Left ventricle myocardium inferior (tissue), 1 donor: ENCODE measurements around the gene ADGRG1. TPM values are rescaled to one million over a fixed set of nuclear protein-coding genes. Genes with fewer than 3 reads are reported as not detected.

Experiments
- DNase-seq: peaks from one replicate; pipeline ENCODE4 v3.0.0-alpha.2; 2020
- H3K27ac ChIP-seq: fragments of 200-600 bp; replicated peaks from 2 replicates; pipeline ENCODE4 v1.8.0; 2021
- H3K27me3 ChIP-seq: fragments of 200-600 bp; 2 replicates; pipeline ENCODE4 v1.8.0; 2021; ENCODE audit warnings: low read depth
- H3K36me3 ChIP-seq: fragments of 200-600 bp; 2 replicates; pipeline ENCODE4 v1.8.0; 2021
- H3K4me1 ChIP-seq: fragments of 200-600 bp; 2 replicates; pipeline ENCODE4 v1.8.0; 2021
- H3K4me3 ChIP-seq: fragments of 200-600 bp; 2 replicates; pipeline ENCODE4 v1.8.0; 2021; ENCODE audit warnings: mild to moderate bottlenecking, moderate library complexity
- H3K9me3 ChIP-seq: fragments of 200-600 bp; replicated peaks from 2 replicates; pipeline ENCODE4 v1.8.0; 2021
- CTCF ChIP-seq: fragments of 200-600 bp; IDR thresholded peaks from 2 replicates; pipeline ENCODE4 v1.8.0; 2021; ENCODE audit warnings: antibody characterized with exemption, mild to moderate bottlenecking, borderline replicate concordance
- intact Hi-C: fragments of 100-400 bp; cut with micrococcal nuclease; formaldehyde crosslinking; loops from one replicate; pipeline ENCODE4 v1.11.0; 2022
- total RNA-seq: library from RNA; stranded (reverse); fragmentation: NEBNext Ultra II Directional; extraction: Animal tissue kit (Norgen Biotek cat#: 25700); gene quantifications from one replicate; pipeline ENCODE4 v1.2.1, GENCODE V29; 2021
- donor health status: DM: no; HTN: yes; CAD: no; lungs with severe emphysema.

The ADGRG1 gene
- total RNA-seq, 1 donor from 2014 or later = 21.3 TPM

GRCh38 chr16:57676553-57677085 is 48.2 kb downstream of the ADGRG1 start:
- Histone ChIP-seq H3K4me3 (no peak overlapping the region), H3K9me3 (no peaks in the 10 kb centered on the region), H3K4me1 (peaks cover 17% of the 10 kb centered on the region), H3K36me3 (no peaks in the 10 kb centered on the region), H3K27ac (no peak overlapping the region), H3K27me3 (peaks cover 9% of the 10 kb centered on the region)
- no peak for TF ChIP-seq CTCF
- intact Hi-C loops = no loop called here
- DNase-seq = no peak

- no peaks in the 10 kb centered on the region for H3K36me3 ChIP-seq
- intact Hi-C loops = no loop called here
- peak overlapping the region; percentile 60 for H3K27ac ChIP-seq
- no peaks in the 10 kb centered on the region for H3K9me3 ChIP-seq
- H3K4me1 ChIP-seq = peaks cover 17% of the 10 kb centered on the region
- peak; percentile 35 for DNase-seq
- H3K4me3 ChIP-seq = no peak overlapping the region
- peaks cover 6% of the 10 kb centered on the region for H3K27me3 ChIP-seq
- no peak for TF ChIP-seq CTCF
These were observed 49.4 kb downstream of the ADGRG1 start for GRCh38 chr16:57677622-57678369.

- no peak for TF ChIP-seq CTCF
- H3K27me3 ChIP-seq = no peaks in the 10 kb centered on the region
- intact Hi-C loops = no loop called here
- H3K4me3 ChIP-seq = no peak overlapping the region
- H3K27ac ChIP-seq = no peak overlapping the region
- DNase-seq = no peak
- no peaks in the 10 kb centered on the region for H3K36me3 ChIP-seq
- no peaks in the 10 kb centered on the region for H3K9me3 ChIP-seq
- H3K4me1 ChIP-seq = peaks cover 17% of the 10 kb centered on the region
These were observed 50.6 kb downstream of the ADGRG1 start for GRCh38 chr16:57679016-57679415.

- no peaks in the 10 kb centered on the region for H3K27me3 ChIP-seq
- H3K36me3 ChIP-seq = no peaks in the 10 kb centered on the region
- intact Hi-C loops = no loop called here
- H3K4me1 ChIP-seq = peaks cover 17% of the 10 kb centered on the region
- TF ChIP-seq CTCF = no peak
- H3K9me3 ChIP-seq = no peaks in the 10 kb centered on the region
- H3K27ac ChIP-seq = no peak overlapping the region
- no peak overlapping the region for H3K4me3 ChIP-seq
- DNase-seq = no peak
These were observed 51.5 kb downstream of the ADGRG1 start for GRCh38 chr16:57679767-57680482.

- H3K36me3 ChIP-seq = no peaks in the 10 kb centered on the region
- H3K27me3 ChIP-seq = no peaks in the 10 kb centered on the region
- no peak for TF ChIP-seq CTCF
- H3K4me3 ChIP-seq = no peak overlapping the region
- DNase-seq = no peak
- H3K27ac ChIP-seq = no peak overlapping the region
- H3K9me3 ChIP-seq = no peaks in the 10 kb centered on the region
- intact Hi-C loops = no loop called here
- H3K4me1 ChIP-seq = peaks cover 15% of the 10 kb centered on the region
These were observed 52.5 kb downstream of the ADGRG1 start for GRCh38 chr16:57680842-57681375.
